Smooth muscle cell (in vitro differentiated cells): ENCODE measurements around the gene AMZ1. TPM values are rescaled to one million over a fixed set of nuclear protein-coding genes. Genes with fewer than 3 reads are reported as not detected.
A peak's percentile ranks its signal among the peaks of the same experiment; 100 is the strongest.

Experiments used
- DNase-seq: peaks from one replicate; lab custom pipeline; 2025; ENCODE audit not compliant: unreplicated experiment; lab: John Stamatoyannopoulos, UW
- H2AFZ ChIP-seq: fragments of 200-600 bp; sonication (generic); 2 replicates; pipeline ENCODE4 v1.6.0; 2016; ENCODE audit warnings: antibody characterized with exemption, low read depth, mild to moderate bottlenecking
- H3F3A ChIP-seq: fragments of 200-600 bp; sonication (generic); 2 replicates; pipeline ENCODE4 v1.6.0; 2017; ENCODE audit warnings: antibody characterized with exemption, low read depth
- H3K27ac ChIP-seq: fragments of 200-600 bp; sonication (generic); 2 replicates; pipeline ENCODE4 v1.5.1; 2016; ENCODE audit warnings: low read depth, mild to moderate bottlenecking
- H3K27me3 ChIP-seq: fragments of 200-600 bp; sonication (generic); 2 replicates; pipeline ENCODE4 v1.6.1; 2016; ENCODE audit warnings: low read depth, mild to moderate bottlenecking
- H3K36me3 ChIP-seq: fragments of 200-600 bp; sonication (generic); 2 replicates; pipeline ENCODE4 v1.5.1; 2016; ENCODE audit warnings: low read depth
- H3K4me1 ChIP-seq: fragments of 200-600 bp; sonication (generic); 2 replicates; pipeline ENCODE4 v1.5.1; 2016; ENCODE audit warnings: low read depth
- H3K4me2 ChIP-seq: fragments of 200-600 bp; sonication (generic); 2 replicates; pipeline ENCODE4 v1.6.0; 2016; ENCODE audit warnings: mild to moderate bottlenecking
- H3K4me3 ChIP-seq: fragments of 200-600 bp; sonication (generic); 2 replicates; pipeline ENCODE4 v1.5.1; 2016; ENCODE audit warnings: mild to moderate bottlenecking
- H3K79me2 ChIP-seq: fragments of 200-600 bp; sonication (generic); 2 replicates; pipeline ENCODE4 v1.6.0; 2016; ENCODE audit warnings: low read depth, mild to moderate bottlenecking
- H3K9ac ChIP-seq: fragments of 200-600 bp; sonication (generic); 2 replicates; pipeline ENCODE4 v1.6.0; 2016; ENCODE audit warnings: low read depth
- H3K9me3 ChIP-seq: fragments of 200-600 bp; sonication (generic); replicated peaks from 2 replicates; pipeline ENCODE4 v1.5.1; 2016; ENCODE audit warnings: low read depth
- H4K20me1 ChIP-seq: fragments of 200-600 bp; sonication (generic); 2 replicates; pipeline ENCODE4 v1.6.0; 2016; ENCODE audit warnings: low read depth
- WGBS: methylation state at CpG from one replicate; pipeline ENCODE4 v1.1.7; 2016; ENCODE audit warnings: low lambda C conversion rate; 5-methylcytosine and 5-hydroxymethylcytosine counted together
- polyA plus RNA-seq: library from polyadenylated mRNA; unstranded; fragments of >200 nt; fragmentation: Nextera tagmentation; extraction: Ambion mirVana; gene quantifications from 2 replicates; pipeline ENCODE4 v1.2.1, GENCODE V29; 2016
- total RNA-seq: library from RNA; depleted of rRNA; stranded (reverse); fragments of >200 nt; gene quantifications from 2 replicates; pipeline ENCODE4 v1.2.3, GENCODE V29; 2014
- TF ChIP-seq, protein P1 (sequence below): fragments of 200-600 bp; sonication (generic); IDR thresholded peaks from 2 replicates; pipeline ENCODE4 v1.5.1; 2017; ENCODE audit warnings: borderline replicate concordance, mild to moderate bottlenecking, antibody characterized with exemption; ENCODE audit not compliant: insufficient read depth, poor library complexity, severe bottlenecking

Gene AMZ1
- total and polyA plus RNA-seq, 2 experiments from 2014 or later: 0.63 to 1.1 TPM

GRCh38 chr7:2732959-2733584 lies 45.1 kb downstream of the AMZ1 start:
- peaks cover 6% of the 10 kb centered on the region for H3F3A ChIP-seq
- H2AFZ ChIP-seq: no peak overlapping the region
- H3K79me2 ChIP-seq: peaks cover 33% of the 10 kb centered on the region
- TF ChIP-seq, protein P1, sequence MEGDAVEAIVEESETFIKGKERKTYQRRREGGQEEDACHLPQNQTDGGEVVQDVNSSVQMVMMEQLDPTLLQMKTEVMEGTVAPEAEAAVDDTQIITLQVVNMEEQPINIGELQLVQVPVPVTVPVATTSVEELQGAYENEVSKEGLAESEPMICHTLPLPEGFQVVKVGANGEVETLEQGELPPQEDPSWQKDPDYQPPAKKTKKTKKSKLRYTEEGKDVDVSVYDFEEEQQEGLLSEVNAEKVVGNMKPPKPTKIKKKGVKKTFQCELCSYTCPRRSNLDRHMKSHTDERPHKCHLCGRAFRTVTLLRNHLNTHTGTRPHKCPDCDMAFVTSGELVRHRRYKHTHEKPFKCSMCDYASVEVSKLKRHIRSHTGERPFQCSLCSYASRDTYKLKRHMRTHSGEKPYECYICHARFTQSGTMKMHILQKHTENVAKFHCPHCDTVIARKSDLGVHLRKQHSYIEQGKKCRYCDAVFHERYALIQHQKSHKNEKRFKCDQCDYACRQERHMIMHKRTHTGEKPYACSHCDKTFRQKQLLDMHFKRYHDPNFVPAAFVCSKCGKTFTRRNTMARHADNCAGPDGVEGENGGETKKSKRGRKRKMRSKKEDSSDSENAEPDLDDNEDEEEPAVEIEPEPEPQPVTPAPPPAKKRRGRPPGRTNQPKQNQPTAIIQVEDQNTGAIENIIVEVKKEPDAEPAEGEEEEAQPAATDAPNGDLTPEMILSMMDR: no peak
- H3K27me3 ChIP-seq: no peaks in the 10 kb centered on the region
- H4K20me1 ChIP-seq: peaks cover 43% of the 10 kb centered on the region
- no peaks in the 10 kb centered on the region for H3K9me3 ChIP-seq
- H3K4me1 ChIP-seq: no peaks in the 10 kb centered on the region
- no peaks in the 10 kb centered on the region for H3K36me3 ChIP-seq
- H3K4me2 ChIP-seq: no peak overlapping the region
- WGBS: 43% methylated on average over 18 of the region's 18 CpGs
- DNase-seq: no peak
- H3K9ac ChIP-seq: no peak overlapping the region
- peak overlapping the region; percentile 62 for H3K27ac ChIP-seq
- no peak overlapping the region for H3K4me3 ChIP-seq

DNA sequence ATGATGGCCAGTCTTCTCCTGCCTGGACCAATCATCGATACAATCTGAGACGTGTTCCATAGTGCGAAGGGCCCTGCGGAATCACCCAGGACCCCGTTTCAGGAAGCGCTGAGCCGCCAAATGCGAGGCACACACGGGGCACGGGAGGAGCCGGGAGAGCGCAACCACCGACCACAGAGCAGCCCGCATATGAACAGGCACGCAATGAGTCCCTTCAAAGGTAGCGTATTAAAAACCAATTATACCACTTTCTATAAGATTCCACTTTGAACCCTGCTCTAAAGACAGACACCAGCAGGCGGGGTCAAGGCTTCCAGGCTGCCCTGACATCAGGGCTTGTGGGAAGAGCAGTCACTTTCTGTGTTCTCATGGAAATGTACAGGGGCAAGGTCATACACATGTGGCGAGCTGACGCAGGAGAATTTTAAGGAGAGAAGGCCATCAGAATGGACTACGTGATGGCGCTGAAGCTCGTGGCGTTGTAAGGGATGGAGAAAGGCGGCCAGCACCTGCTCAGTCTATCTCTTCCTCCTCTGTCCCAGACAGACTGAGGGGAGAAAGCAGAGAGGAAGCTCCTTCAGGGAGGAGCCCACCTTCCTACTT lies 46.2 kb downstream of the AMZ1 start:
- 97% methylated on average over 24 of the region's 24 CpGs for WGBS
- Histone ChIP-seq H3K4me2 (no peak overlapping the region), H4K20me1 (peaks cover 48% of the 10 kb centered on the region), H3K9ac (no peak overlapping the region), H3F3A (peaks cover 6% of the 10 kb centered on the region), H3K4me1 (no peaks in the 10 kb centered on the region), H3K27me3 (no peaks in the 10 kb centered on the region), H3K4me3 (no peak overlapping the region), H3K36me3 (no peaks in the 10 kb centered on the region), H3K79me2 (peaks cover 33% of the 10 kb centered on the region), H2AFZ (no peak overlapping the region), H3K27ac (peak overlapping the region; percentile 62), H3K9me3 (no peaks in the 10 kb centered on the region)
- TF ChIP-seq, protein P1: no peak
- DNase-seq: no peak

DNA sequence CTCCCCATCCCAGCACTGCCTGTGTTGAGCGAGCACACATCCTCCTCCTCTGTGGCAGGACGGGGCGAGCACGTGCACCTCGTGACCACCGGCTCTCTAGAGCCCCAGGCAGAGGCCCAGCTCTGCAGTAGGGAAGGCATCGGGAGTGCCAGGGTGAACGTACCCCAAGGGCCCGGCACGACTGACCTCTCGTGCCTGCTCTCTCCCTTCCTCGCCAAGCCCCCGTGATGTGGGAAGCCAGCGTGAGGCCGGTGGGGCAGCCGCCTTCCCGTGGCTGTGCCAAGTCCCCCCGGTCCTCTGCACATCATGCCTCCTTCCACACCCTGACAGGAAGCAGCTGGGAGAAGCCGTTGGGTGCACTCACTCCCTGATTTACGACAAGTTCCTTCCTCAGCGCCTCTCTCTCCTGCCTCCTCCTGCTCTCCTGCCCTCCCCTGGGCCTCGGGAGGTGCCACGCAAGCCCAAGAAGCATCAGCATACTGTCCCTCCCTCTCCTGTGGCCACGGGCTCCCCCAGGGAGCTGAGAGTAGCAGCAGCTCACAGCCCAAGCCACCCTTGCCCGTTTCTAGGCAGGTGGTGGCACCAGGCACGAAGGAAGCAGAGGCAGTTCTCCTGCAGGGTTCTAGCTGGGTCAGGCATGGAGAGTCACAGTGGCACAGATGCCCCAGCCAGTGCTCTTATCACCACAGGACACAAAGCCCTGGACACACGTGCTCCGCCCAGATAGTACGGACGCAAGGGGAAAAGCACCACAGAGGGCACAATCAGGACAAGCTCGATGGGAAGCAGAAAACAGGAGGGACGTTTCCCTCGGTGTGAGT lies 47.0 kb downstream of the AMZ1 start:
- no peak overlapping the region for H3K9ac ChIP-seq
- TF ChIP-seq, protein P1: no peak
- H3K4me1 ChIP-seq: no peaks in the 10 kb centered on the region
- WGBS: 80% methylated on average over 33 of the region's 33 CpGs
- DNase-seq: no peak
- no peaks in the 10 kb centered on the region for H3K9me3 ChIP-seq
- H3K27ac ChIP-seq: no peak overlapping the region
- H3K4me2 ChIP-seq: no peak overlapping the region
- no peaks in the 10 kb centered on the region for H3K36me3 ChIP-seq
- peaks cover 30% of the 10 kb centered on the region for H3K79me2 ChIP-seq
- no peak overlapping the region for H2AFZ ChIP-seq
- H3K4me3 ChIP-seq: no peak overlapping the region
- H3K27me3 ChIP-seq: no peaks in the 10 kb centered on the region
- H3F3A ChIP-seq: peaks cover 6% of the 10 kb centered on the region
- H4K20me1 ChIP-seq: peaks cover 43% of the 10 kb centered on the region
